ENCODE results near the gene FAM50A. TPM values are rescaled to one million over a fixed set of nuclear protein-coding genes. Genes with fewer than 3 reads are reported as not detected.

The FAM50A gene
- total and polyA plus RNA-seq, 4 donors = 23.4 to 202 (median 90.4) TPM

- WGBS, 2 donors = 90 to 91% methylated on average over 12 to 36 of the region's 36 CpGs
- no peak for ATAC-seq (ENCODE audit: insufficient read depth, low FRiP score)
- Histone ChIP-seq H3K4me3 (no peak overlapping the region), H3K9ac (ENCODE audit: insufficient read depth in 1 of 2, low read length in 2 of 2) (no peak overlapping the region), H3K4me1 (ENCODE audit: control insufficient read depth in 5 of 5, insufficient read depth in 5 of 5, low read length in 5 of 5) (peaks cover 0 to 10% (median 0%) of the 10 kb centered on the region in 5 donors), H3K36me3 (ENCODE audit: control insufficient read depth in 4 of 4, insufficient read depth in 4 of 4, low read length in 4 of 4) (peaks cover 2 to 23% (median 6%) of the 10 kb centered on the region in 4 donors), H3K27me3 (ENCODE audit: control insufficient read depth in 3 of 3, insufficient read depth in 3 of 3, low read length in 2 of 3) (no peaks in the 10 kb centered on the region), H3K9me3 (ENCODE audit: control insufficient read depth in 4 of 4, insufficient read depth in 3 of 4, low read length in 3 of 4) (peaks cover 0 to 5% (median 0%) of the 10 kb centered on the region in 4 donors), H3K27ac (ENCODE audit: low read depth in 1 of 2, low read length in 1 of 2) (no peak overlapping the region)
- DNase-seq = no peak
- no peak for TF ChIP-seq CTCF (IDR thresholded peaks at IDR 0.05; ENCODE audit: control extremely low read depth, extremely low read depth)
Measured at GRCh38 chrX:154463611-154464220, 19.8 kb downstream of the FAM50A start.

GRCh38 chrX:154464806-154465365 lies 20.9 kb downstream of the FAM50A start:
- Histone ChIP-seq H3K4me3 (no peak overlapping the region), H3K36me3 (ENCODE audit: control insufficient read depth in 4 of 4, insufficient read depth in 4 of 4, low read length in 4 of 4) (peaks cover 2 to 29% (median 7%) of the 10 kb centered on the region in 4 donors), H3K4me1 (ENCODE audit: control insufficient read depth in 5 of 5, insufficient read depth in 5 of 5, low read length in 5 of 5) (peaks cover 0 to 6% (median 0%) of the 10 kb centered on the region in 5 donors), H3K9me3 (ENCODE audit: control insufficient read depth in 4 of 4, insufficient read depth in 3 of 4, low read length in 3 of 4) (peaks cover 0 to 7% (median 0%) of the 10 kb centered on the region in 4 donors), H3K27me3 (ENCODE audit: control insufficient read depth in 3 of 3, insufficient read depth in 3 of 3, low read length in 2 of 3) (no peaks in the 10 kb centered on the region), H3K27ac (ENCODE audit: low read depth in 1 of 2, low read length in 1 of 2) (no peak overlapping the region), H3K9ac (ENCODE audit: insufficient read depth in 1 of 2, low read length in 2 of 2) (no peak overlapping the region)
- ATAC-seq (ENCODE audit: insufficient read depth, low FRiP score) (no peak), DNase-seq (no peak)
- 94 to 98% methylated on average over 19 to 28 of the region's 28 CpGs for WGBS, 2 donors
- TF ChIP-seq CTCF (IDR thresholded peaks at IDR 0.05; ENCODE audit: control extremely low read depth, extremely low read depth) = no peak

GRCh38 chrX:154465601-154466000 lies 21.7 kb downstream of the FAM50A start:
- H3K4me1 ChIP-seq (ENCODE audit: control insufficient read depth in 5 of 5, insufficient read depth in 5 of 5, low read length in 5 of 5) = no peaks in the 10 kb centered on the region
- peaks cover 2 to 30% (median 7%) of the 10 kb centered on the region in 4 donors for H3K36me3 ChIP-seq (ENCODE audit: control insufficient read depth in 4 of 4, insufficient read depth in 4 of 4, low read length in 4 of 4)
- ATAC-seq (ENCODE audit: insufficient read depth, low FRiP score) = no peak

More at GRCh38 chrX:154465601-154466000, 21.7 kb downstream of the FAM50A start:
- Histone ChIP-seq H3K9ac (ENCODE audit: insufficient read depth in 1 of 2, low read length in 2 of 2) (no peak overlapping the region), H3K4me3 (no peak overlapping the region), H3K27ac (ENCODE audit: low read depth in 1 of 2, low read length in 1 of 2) (no peak overlapping the region), H3K27me3 (ENCODE audit: control insufficient read depth in 3 of 3, insufficient read depth in 3 of 3, low read length in 2 of 3) (no peaks in the 10 kb centered on the region), H3K9me3 (ENCODE audit: control insufficient read depth in 4 of 4, insufficient read depth in 3 of 4, low read length in 3 of 4) (peaks cover 0 to 7% (median 0%) of the 10 kb centered on the region in 4 donors)
- WGBS, 2 donors = 92 to 93% methylated on average over 9 to 14 of the region's 14 CpGs
- no peak for DNase-seq
- no peak for TF ChIP-seq CTCF (IDR thresholded peaks at IDR 0.05; ENCODE audit: control extremely low read depth, extremely low read depth)

All from lung (tissue), 12 donors.